ENCODE data around the gene CTDSPL.
"Not testable (repeated sequence)": the region's sequence is repeated elsewhere in the genome, so short reads cannot be mapped to it uniquely, and the experiment has no call there.

The CTDSPL gene

DNA sequence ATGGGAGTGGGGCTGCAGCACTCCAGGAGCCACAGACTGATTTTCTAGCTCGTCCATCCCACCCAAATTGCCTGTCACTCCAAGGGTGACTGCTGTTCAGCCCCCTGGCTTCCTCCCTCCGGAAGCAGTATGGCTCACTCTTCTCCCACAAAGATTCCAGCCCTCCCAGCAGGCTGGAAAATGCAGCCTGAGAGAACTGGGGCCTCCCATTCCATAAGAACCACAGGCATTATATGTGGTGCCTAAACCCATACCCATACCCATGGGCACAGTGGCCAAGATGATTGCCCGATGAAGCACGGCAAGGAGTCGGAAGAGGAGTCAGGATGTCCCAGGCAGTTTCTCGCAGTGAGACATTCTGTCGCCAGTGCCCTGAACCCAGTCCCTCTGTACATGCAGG is 122.9 kb downstream of the CTDSPL start:
- Histone ChIP-seq H3K4me3 (ENCODE audit: low read length) (no peak overlapping the region), H3K4me1 (ENCODE audit: control insufficient read depth, insufficient read depth, low read length) (peaks cover 46% of the 10 kb centered on the region), H3K36me3 (ENCODE audit: control insufficient read depth, insufficient read depth, low read length) (no peaks in the 10 kb centered on the region), H3K9me3 (ENCODE audit: control insufficient read depth, low read length) (no peaks in the 10 kb centered on the region), H3K9ac (ENCODE audit: low read length) (no peak overlapping the region), H3K27me3 (ENCODE audit: control insufficient read depth, insufficient read depth, low read length) (no peaks in the 10 kb centered on the region)

DNA sequence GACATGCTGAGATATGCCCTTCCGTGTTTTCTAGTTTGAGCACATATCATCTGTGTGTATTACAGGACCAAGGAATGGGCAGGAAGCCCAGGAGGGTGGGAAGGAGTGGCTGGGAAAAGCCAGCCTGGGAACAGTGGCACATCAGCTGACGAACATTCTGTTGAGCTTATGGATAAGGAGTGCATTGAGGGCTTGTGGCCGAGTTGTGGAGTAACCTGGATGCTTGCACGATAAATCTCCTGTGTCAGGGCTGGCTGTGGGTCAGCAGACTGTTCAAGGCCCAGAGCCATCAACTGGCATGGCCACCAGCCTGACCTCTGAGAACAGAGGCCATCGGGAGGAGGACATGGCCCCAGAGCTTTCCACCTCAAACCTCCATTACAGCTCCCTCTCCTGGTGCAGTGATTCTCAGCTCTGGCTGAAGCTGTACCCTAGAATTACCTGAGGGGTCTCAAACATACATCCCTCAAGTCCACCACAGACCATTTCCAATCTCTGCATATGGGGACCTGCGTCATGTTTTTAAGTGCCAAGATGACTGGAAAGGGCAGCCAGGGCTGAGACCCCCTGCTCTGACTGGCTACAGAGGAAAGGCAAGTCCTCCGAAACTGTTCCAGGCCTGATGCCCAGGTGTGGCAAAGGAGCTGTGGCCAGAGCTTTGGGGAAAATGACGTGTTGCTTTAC is 124.1 kb downstream of the CTDSPL start:
- Histone ChIP-seq H3K9me3 (ENCODE audit: control insufficient read depth, low read length) (no peaks in the 10 kb centered on the region), H3K9ac (ENCODE audit: low read length) (peak overlapping the region; percentile 79), H3K4me1 (ENCODE audit: control insufficient read depth, insufficient read depth, low read length) (peaks cover 54% of the 10 kb centered on the region), H3K27me3 (ENCODE audit: control insufficient read depth, insufficient read depth, low read length) (no peaks in the 10 kb centered on the region), H3K36me3 (ENCODE audit: control insufficient read depth, insufficient read depth, low read length) (no peaks in the 10 kb centered on the region), H3K4me3 (ENCODE audit: low read length) (peak overlapping the region; percentile 60)

DNA sequence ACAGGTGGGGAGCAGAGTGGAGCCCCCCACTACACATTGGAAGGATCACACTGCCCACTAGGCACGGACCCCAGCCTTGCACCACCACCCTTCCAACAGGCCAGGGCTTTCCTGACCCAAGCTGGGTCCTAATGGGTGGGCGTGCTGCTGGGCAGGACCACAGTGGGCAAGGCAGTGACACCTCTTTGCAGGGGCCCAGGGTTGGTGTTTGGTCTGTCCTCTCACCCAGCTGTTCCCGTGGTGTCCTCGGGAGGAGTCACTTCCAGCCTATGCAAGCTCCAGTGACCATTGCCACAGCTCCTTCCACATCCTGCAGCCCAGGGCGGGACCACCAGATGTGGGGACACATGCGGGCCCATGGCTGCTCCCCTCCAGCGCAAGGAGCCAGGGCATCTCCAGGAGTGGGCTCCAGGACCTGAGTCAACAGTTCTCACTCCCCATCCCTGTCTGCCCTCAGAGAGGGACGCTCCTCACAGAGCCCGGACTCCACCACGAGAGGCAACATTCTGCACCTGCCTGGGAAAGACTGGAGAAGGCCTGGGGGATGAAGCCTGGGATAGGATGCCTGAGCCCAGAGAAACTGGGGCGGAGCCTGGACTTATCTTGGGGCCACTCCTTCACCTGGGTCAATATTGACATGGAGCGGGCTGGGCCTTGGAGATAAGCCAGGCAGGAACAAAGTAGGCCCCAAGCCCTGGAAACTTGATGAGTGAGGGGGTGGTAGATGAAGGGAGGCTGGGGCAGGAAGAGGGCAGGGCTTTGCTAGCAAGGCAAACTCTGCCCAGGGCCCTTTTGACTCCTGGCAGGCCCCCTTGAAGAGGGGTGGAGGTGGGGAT is 125.0 kb downstream of the CTDSPL start:
- Histone ChIP-seq H3K9me3 (ENCODE audit: control insufficient read depth, low read length) (no peaks in the 10 kb centered on the region), H3K36me3 (ENCODE audit: control insufficient read depth, insufficient read depth, low read length) (no peaks in the 10 kb centered on the region), H3K4me3 (ENCODE audit: low read length) (peak overlapping the region; percentile 60), H3K27me3 (ENCODE audit: control insufficient read depth, insufficient read depth, low read length) (no peaks in the 10 kb centered on the region), H3K4me1 (ENCODE audit: control insufficient read depth, insufficient read depth, low read length) (peaks cover 54% of the 10 kb centered on the region), H3K9ac (ENCODE audit: low read length) (peak overlapping the region; percentile 79)

GRCh38 chr3:37987315-37987697 is 125.6 kb downstream of the CTDSPL start:
- Histone ChIP-seq H3K4me1 (ENCODE audit: control insufficient read depth, insufficient read depth, low read length) (peaks cover 54% of the 10 kb centered on the region), H3K4me3 (ENCODE audit: low read length) (peak overlapping the region; percentile 55), H3K9me3 (ENCODE audit: control insufficient read depth, low read length) (no peaks in the 10 kb centered on the region), H3K27me3 (ENCODE audit: control insufficient read depth, insufficient read depth, low read length) (no peaks in the 10 kb centered on the region), H3K9ac (ENCODE audit: low read length) (peak overlapping the region; percentile 79), H3K36me3 (ENCODE audit: control insufficient read depth, insufficient read depth, low read length) (no peaks in the 10 kb centered on the region)

DNA sequence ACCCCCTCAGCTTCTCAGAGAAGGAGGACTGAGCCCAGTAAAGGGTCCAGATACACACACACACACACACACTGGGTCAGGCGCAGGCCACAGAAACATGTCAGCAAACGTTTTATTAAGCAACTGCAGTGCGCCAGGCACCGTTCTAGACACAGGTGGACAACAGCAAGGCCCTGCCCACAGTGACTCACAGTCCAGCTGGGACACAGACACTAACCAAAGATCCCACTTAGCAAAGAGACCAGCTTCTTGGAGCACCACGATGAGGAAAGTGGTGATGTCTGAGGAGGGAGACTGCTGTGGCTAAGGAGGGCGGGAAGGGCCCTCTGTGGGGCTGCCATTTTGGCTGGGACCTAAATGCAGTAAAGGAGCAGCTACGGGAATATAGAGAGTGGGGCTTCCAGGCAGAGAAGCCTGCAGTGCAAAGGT is 126.1 kb downstream of the CTDSPL start:
- H3K4me3 ChIP-seq (ENCODE audit: low read length), result peak overlapping the region; percentile 55
- H3K27me3 ChIP-seq (ENCODE audit: control insufficient read depth, insufficient read depth, low read length), result no peaks in the 10 kb centered on the region
- no peaks in the 10 kb centered on the region for H3K36me3 ChIP-seq (ENCODE audit: control insufficient read depth, insufficient read depth, low read length)
- no peaks in the 10 kb centered on the region for H3K9me3 ChIP-seq (ENCODE audit: control insufficient read depth, low read length)
- peaks cover 54% of the 10 kb centered on the region for H3K4me1 ChIP-seq (ENCODE audit: control insufficient read depth, insufficient read depth, low read length)
- peak overlapping the region; percentile 79 for H3K9ac ChIP-seq (ENCODE audit: low read length)

DNA sequence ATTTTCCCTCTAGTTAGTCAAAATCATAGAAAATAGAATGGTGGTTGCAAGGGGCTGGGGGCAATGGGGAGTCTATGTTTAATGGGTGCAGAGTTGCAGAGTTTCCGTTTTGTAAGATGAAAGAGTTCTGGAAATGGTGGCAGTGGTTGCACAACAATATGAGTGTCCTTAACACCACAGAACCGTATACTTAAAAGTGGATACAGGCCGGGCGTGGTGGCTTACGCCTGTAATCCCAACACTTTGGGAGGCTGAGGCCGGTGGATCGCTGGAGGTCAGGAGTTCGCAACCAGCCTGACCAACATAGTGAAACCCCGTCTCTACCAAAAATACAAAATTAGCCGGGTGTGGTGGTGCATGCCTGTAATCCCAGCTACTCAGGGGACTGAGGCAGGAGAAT is 126.7 kb downstream of the CTDSPL start:
- Histone ChIP-seq H3K4me1 (ENCODE audit: control insufficient read depth, insufficient read depth, low read length) (peaks cover 60% of the 10 kb centered on the region), H3K4me3 (ENCODE audit: low read length) (peak overlapping the region; percentile 55), H3K9ac (ENCODE audit: low read length) (peak overlapping the region; percentile 79)
- not testable (repeated sequence) for H3K9me3 ChIP-seq (ENCODE audit: control insufficient read depth, low read length); H3K36me3 ChIP-seq (ENCODE audit: control insufficient read depth, insufficient read depth, low read length); H3K27me3 ChIP-seq (ENCODE audit: control insufficient read depth, insufficient read depth, low read length)

DNA sequence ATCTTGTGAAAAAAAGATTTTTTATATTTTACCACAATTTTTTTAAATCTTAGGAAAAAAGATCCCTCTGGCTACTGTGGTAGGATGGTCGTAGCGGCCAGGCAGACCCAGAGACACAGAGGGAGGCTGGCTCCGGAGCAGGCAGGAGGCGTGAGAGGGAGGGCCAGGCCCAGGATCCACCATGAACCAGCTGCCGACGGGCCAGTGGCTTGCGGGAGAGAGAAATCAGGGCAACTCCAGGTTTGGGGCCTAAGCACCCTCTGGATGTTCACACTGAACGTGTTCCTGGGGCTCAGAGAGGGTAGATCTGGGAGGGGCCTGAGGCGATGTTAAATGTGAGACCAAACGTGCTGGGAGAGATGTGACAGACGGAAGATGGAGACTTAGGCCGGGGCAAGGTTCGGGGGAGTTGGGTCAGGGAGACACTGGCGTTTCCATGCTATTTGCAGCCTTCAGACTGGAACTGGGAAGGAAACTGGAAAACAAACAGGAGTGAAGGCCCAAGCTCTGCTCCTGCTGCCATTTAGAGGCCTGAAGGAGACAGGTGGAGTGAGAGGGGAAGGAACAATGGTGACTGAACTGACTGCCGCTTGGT is 127.3 kb downstream of the CTDSPL start:
- no peak overlapping the region for H3K4me3 ChIP-seq (ENCODE audit: low read length)
- no peaks in the 10 kb centered on the region for H3K9me3 ChIP-seq (ENCODE audit: control insufficient read depth, low read length)
- no peaks in the 10 kb centered on the region for H3K27me3 ChIP-seq (ENCODE audit: control insufficient read depth, insufficient read depth, low read length)
- H3K9ac ChIP-seq (ENCODE audit: low read length), result peak overlapping the region; percentile 97
- H3K36me3 ChIP-seq (ENCODE audit: control insufficient read depth, insufficient read depth, low read length), result no peaks in the 10 kb centered on the region
- H3K4me1 ChIP-seq (ENCODE audit: control insufficient read depth, insufficient read depth, low read length), result peaks cover 66% of the 10 kb centered on the region

GRCh38 chr3:37989821-37990480 is 128.3 kb downstream of the CTDSPL start:
- H3K27me3 ChIP-seq (ENCODE audit: control insufficient read depth, insufficient read depth, low read length), result no peaks in the 10 kb centered on the region
- peak overlapping the region; percentile 15 for H3K4me3 ChIP-seq (ENCODE audit: low read length)
- no peaks in the 10 kb centered on the region for H3K36me3 ChIP-seq (ENCODE audit: control insufficient read depth, insufficient read depth, low read length)
- H3K9me3 ChIP-seq (ENCODE audit: control insufficient read depth, low read length), result no peaks in the 10 kb centered on the region
- H3K9ac ChIP-seq (ENCODE audit: low read length), result peak overlapping the region; percentile 97
- peaks cover 70% of the 10 kb centered on the region for H3K4me1 ChIP-seq (ENCODE audit: control insufficient read depth, insufficient read depth, low read length)

DNA sequence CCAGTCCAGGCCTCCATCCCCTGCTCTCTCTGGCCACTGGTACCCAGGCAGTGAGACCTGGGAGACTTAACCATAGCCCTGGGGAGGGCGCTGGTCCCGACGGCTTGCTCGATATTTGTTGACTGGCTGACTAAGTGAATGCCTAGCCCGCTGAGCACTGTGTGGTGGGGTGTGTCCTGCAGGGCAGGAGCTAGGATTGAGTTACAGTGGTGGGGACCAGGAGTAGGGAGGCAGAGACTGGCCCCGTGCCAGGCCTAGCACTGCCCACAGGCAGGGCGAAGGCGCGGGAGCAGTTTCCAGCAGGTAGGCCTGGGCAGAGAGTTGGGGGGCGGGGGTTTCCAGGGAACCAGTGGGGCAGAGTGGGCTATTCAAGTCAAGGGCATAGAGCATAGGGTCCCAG is 128.8 kb downstream of the CTDSPL start, which contains the start of gene VILL:
TSS of gene VILL (plus strand) at position 260 of the 400 bp plus-strand sequence. CDS start 2,887 bp downstream, outside the sequence.
- Histone ChIP-seq H3K36me3 (ENCODE audit: control insufficient read depth, insufficient read depth, low read length) (peaks cover 2% of the 10 kb centered on the region), H3K9me3 (ENCODE audit: control insufficient read depth, low read length) (no peaks in the 10 kb centered on the region), H3K4me3 (ENCODE audit: low read length) (peak within 1 kb of the TSS; percentile 71), H3K27me3 (ENCODE audit: control insufficient read depth, insufficient read depth, low read length) (no peaks in the 10 kb centered on the region), H3K4me1 (ENCODE audit: control insufficient read depth, insufficient read depth, low read length) (peaks cover 70% of the 10 kb centered on the region), H3K9ac (ENCODE audit: low read length) (peak within 1 kb of the TSS; percentile 97)

- H3K4me1 ChIP-seq (ENCODE audit: control insufficient read depth, insufficient read depth, low read length), result peaks cover 70% of the 10 kb centered on the region
- peak overlapping the region; percentile 71 for H3K4me3 ChIP-seq (ENCODE audit: low read length)
- H3K9ac ChIP-seq (ENCODE audit: low read length), result peak overlapping the region; percentile 97
- peaks cover 8% of the 10 kb centered on the region for H3K36me3 ChIP-seq (ENCODE audit: control insufficient read depth, insufficient read depth, low read length)
- no peaks in the 10 kb centered on the region for H3K27me3 ChIP-seq (ENCODE audit: control insufficient read depth, insufficient read depth, low read length)
- H3K9me3 ChIP-seq (ENCODE audit: control insufficient read depth, low read length), result no peaks in the 10 kb centered on the region
These were observed 129.4 kb downstream of the CTDSPL start for GRCh38 chr3:37991109-37991508.

DNA sequence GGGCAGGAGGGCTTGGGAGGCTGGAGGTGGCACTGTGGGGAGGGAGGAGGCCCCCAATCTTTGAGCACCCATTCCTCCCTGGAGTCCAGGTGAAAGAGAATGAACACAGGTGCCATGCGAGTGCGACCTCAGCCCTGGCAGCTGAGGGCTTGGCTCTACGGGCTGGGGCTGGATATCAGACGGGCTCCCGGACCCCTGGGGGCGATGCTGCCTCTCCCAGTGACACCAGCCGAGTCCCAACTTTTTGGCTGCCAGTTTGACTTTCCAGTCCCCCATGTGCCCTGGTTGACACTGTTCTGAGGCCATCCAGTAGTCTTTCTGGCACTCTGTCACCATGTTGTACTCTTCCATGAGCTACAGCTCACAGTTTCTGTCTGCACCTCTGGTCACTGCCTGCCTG is 130.1 kb downstream of the CTDSPL start:
- H3K36me3 ChIP-seq (ENCODE audit: control insufficient read depth, insufficient read depth, low read length), result peaks cover 13% of the 10 kb centered on the region
- no peaks in the 10 kb centered on the region for H3K9me3 ChIP-seq (ENCODE audit: control insufficient read depth, low read length)
- peak overlapping the region; percentile 97 for H3K9ac ChIP-seq (ENCODE audit: low read length)
- no peaks in the 10 kb centered on the region for H3K27me3 ChIP-seq (ENCODE audit: control insufficient read depth, insufficient read depth, low read length)
- H3K4me1 ChIP-seq (ENCODE audit: control insufficient read depth, insufficient read depth, low read length), result peaks cover 70% of the 10 kb centered on the region
- peak overlapping the region; percentile 71 for H3K4me3 ChIP-seq (ENCODE audit: low read length)

All from mucosa of stomach (tissue), 1 donor.